Measurements from ENCODE around the gene MLXIP. TPM values are rescaled to one million over a fixed set of nuclear protein-coding genes. Genes with fewer than 3 reads are reported as not detected.

Gene MLXIP
- total and polyA plus RNA-seq, 2 of the 13 experiments (the other 11 are each of a cell fraction or from before 2014, with no cell fraction given) = 5.3 to 6.7 TPM

DNA sequence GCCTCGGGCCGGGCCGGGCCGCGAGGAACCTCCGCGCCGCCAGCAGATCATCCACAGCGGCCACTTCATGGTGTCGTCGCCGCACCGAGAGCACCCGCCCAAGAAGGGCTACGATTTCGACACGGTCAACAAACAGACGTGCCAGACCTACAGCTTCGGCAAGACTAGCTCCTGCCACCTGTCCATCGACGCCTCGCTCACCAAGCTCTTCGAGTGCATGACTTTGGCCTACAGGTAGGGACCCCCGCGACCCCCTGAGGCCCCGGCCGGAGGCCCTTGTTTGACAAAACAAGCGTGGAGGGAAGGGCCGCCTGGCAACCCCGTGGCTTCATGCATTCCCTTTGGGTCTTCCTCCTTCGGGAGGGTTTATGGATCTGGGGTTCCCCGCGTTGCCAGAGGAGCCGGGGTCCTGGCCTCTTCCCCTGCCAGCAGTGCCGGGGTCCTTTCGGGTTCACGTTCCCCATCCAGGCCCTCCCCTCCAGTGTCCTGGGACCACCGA, 526 bp downstream of the MLXIP start (continued):
- TF ChIP-seq NCOA2 (CRISPR knock-in tag; IDR thresholded peaks at IDR 0.05) (peak; percentile 56), PAWR (CRISPR knock-in tag; IDR thresholded peaks at IDR 0.05; ENCODE audit: borderline replicate concordance) (no peak), SOX13 (IDR thresholded peaks at IDR 0.05) (no peak), SOX13 (CRISPR knock-in tag; conservative IDR thresholded peaks at IDR 0.05 in 1 of 2, IDR thresholded peaks at IDR 0.05 in 1 of 2) (no peak), ZNF33B (CRISPR knock-in tag; IDR thresholded peaks at IDR 0.05) (peak; percentile 83; the same call in 1 of the 2 replicates), HOXA9 (CRISPR knock-in tag; IDR thresholded peaks at IDR 0.05; ENCODE audit: borderline replicate concordance) (peak; percentile 88), ZNF253 (CRISPR knock-in tag; IDR thresholded peaks at IDR 0.05; ENCODE audit: borderline replicate concordance) (peak; percentile 77; the same call in 1 of the 2 replicates), ZNF263 (CRISPR knock-in tag; IDR thresholded peaks at IDR 0.05) (peak; percentile 65), NFE2L2 (IDR thresholded peaks at IDR 0.05; ENCODE audit: low read length) (no peak), ZNF337 (CRISPR knock-in tag; IDR thresholded peaks at IDR 0.05; ENCODE audit: borderline replicate concordance, low read depth) (no peak; the same call in 1 of the 2 replicates), SMYD3 (CRISPR knock-in tag; IDR thresholded peaks at IDR 0.05) (no peak; the same call in 1 of the 2 replicates), PHF8 (CRISPR knock-in tag; IDR thresholded peaks at IDR 0.05) (no peak), NFYC (CRISPR knock-in tag; IDR thresholded peaks at IDR 0.05) (peak; percentile 43; the same call in 1 of the 2 replicates), FLYWCH1 (CRISPR knock-in tag; IDR thresholded peaks at IDR 0.05) (no peak), HOXA3 (CRISPR knock-in tag; IDR thresholded peaks at IDR 0.05) (peak; percentile 46), ZSCAN29 (CRISPR knock-in tag; conservative IDR thresholded peaks at IDR 0.05) (no peak)
- TF ChIP-seq, protein P1, sequence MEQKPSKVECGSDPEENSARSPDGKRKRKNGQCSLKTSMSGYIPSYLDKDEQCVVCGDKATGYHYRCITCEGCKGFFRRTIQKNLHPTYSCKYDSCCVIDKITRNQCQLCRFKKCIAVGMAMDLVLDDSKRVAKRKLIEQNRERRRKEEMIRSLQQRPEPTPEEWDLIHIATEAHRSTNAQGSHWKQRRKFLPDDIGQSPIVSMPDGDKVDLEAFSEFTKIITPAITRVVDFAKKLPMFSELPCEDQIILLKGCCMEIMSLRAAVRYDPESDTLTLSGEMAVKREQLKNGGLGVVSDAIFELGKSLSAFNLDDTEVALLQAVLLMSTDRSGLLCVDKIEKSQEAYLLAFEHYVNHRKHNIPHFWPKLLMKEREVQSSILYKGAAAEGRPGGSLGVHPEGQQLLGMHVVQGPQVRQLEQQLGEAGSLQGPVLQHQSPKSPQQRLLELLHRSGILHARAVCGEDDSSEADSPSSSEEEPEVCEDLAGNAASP (CRISPR knock-in tag; IDR thresholded peaks at IDR 0.05; ENCODE audit: borderline replicate concordance) = no peak
- TF ChIP-seq, protein P2, sequence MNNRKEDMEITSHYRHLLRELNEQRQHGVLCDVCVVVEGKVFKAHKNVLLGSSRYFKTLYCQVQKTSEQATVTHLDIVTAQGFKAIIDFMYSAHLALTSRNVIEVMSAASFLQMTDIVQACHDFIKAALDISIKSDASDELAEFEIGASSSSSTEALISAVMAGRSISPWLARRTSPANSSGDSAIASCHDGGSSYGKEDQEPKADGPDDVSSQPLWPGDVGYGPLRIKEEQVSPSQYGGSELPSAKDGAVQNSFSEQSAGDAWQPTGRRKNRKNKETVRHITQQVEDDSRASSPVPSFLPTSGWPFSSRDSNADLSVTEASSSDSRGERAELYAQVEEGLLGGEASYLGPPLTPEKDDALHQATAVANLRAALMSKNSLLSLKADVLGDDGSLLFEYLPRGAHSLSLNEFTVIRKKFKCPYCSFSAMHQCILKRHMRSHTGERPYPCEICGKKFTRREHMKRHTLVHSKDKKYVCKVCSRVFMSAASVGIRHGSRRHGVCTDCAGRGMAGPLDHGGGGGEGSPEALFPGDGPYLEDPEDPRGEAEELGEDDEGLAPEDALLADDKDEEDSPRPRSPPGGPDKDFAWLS (CRISPR knock-in tag; IDR thresholded peaks at IDR 0.05; ENCODE audit: borderline replicate concordance) = no peak
- TF ChIP-seq, protein P3, sequence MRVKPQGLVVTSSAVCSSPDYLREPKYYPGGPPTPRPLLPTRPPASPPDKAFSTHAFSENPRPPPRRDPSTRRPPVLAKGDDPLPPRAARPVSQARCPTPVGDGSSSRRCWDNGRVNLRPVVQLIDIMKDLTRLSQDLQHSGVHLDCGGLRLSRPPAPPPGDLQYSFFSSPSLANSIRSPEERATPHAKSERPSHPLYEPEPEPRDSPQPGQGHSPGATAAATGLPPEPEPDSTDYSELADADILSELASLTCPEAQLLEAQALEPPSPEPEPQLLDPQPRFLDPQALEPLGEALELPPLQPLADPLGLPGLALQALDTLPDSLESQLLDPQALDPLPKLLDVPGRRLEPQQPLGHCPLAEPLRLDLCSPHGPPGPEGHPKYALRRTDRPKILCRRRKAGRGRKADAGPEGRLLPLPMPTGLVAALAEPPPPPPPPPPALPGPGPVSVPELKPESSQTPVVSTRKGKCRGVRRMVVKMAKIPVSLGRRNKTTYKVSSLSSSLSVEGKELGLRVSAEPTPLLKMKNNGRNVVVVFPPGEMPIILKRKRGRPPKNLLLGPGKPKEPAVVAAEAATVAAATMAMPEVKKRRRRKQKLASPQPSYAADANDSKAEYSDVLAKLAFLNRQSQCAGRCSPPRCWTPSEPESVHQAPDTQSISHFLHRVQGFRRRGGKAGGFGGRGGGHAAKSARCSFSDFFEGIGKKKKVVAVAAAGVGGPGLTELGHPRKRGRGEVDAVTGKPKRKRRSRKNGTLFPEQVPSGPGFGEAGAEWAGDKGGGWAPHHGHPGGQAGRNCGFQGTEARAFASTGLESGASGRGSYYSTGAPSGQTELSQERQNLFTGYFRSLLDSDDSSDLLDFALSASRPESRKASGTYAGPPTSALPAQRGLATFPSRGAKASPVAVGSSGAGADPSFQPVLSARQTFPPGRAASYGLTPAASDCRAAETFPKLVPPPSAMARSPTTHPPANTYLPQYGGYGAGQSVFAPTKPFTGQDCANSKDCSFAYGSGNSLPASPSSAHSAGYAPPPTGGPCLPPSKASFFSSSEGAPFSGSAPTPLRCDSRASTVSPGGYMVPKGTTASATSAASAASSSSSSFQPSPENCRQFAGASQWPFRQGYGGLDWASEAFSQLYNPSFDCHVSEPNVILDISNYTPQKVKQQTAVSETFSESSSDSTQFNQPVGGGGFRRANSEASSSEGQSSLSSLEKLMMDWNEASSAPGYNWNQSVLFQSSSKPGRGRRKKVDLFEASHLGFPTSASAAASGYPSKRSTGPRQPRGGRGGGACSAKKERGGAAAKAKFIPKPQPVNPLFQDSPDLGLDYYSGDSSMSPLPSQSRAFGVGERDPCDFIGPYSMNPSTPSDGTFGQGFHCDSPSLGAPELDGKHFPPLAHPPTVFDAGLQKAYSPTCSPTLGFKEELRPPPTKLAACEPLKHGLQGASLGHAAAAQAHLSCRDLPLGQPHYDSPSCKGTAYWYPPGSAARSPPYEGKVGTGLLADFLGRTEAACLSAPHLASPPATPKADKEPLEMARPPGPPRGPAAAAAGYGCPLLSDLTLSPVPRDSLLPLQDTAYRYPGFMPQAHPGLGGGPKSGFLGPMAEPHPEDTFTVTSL (CRISPR knock-in tag; IDR thresholded peaks at IDR 0.05; ENCODE audit: borderline replicate concordance) = no peak
- TF ChIP-seq, protein P4, sequence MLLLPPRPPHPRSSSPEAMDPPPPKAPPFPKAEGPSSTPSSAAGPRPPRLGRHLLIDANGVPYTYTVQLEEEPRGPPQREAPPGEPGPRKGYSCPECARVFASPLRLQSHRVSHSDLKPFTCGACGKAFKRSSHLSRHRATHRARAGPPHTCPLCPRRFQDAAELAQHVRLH (CRISPR knock-in tag; IDR thresholded peaks at IDR 0.05; ENCODE audit: borderline replicate concordance, low read depth) = peak; percentile 69; the same call in 1 of the 2 replicates
